ENCODE results near the gene MYO3A.
"Not testable (repeated sequence)": the region's sequence is repeated elsewhere in the genome, so short reads cannot be mapped to it uniquely, and the experiment has no call there.

The MYO3A gene

DNA sequence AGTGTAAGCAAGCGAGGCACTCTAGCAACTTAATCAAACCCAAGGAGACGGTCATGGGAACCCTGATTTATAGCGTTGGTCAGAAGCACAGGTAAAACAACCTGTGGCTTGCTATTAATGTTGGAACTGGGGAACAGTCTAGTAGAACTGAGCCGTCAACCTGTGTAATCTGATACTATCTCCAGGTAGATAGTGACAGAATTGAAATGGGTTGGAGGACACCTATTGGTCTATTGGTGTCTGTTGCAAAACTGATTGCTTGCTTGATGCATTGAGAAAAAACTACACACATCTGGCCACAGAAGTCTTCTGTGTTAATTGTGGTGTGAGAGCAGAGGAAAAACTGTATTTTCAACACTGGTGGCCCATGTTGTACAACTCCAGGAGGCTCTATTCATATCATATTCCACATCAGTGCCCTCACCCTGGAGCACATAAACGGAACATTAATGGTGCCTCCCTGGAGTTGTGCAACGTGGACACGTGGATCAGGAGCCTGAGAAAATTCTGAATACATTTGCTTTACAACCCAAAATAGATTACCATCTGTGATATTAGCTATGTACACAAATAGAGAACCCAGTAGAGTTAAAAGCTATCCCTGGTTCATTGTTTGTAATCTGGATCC is 112.2 kb downstream of the MYO3A start:
- POLR2A ChIA-PET, result no interaction called here
- TF ChIP-seq, protein P1, sequence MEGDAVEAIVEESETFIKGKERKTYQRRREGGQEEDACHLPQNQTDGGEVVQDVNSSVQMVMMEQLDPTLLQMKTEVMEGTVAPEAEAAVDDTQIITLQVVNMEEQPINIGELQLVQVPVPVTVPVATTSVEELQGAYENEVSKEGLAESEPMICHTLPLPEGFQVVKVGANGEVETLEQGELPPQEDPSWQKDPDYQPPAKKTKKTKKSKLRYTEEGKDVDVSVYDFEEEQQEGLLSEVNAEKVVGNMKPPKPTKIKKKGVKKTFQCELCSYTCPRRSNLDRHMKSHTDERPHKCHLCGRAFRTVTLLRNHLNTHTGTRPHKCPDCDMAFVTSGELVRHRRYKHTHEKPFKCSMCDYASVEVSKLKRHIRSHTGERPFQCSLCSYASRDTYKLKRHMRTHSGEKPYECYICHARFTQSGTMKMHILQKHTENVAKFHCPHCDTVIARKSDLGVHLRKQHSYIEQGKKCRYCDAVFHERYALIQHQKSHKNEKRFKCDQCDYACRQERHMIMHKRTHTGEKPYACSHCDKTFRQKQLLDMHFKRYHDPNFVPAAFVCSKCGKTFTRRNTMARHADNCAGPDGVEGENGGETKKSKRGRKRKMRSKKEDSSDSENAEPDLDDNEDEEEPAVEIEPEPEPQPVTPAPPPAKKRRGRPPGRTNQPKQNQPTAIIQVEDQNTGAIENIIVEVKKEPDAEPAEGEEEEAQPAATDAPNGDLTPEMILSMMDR (IDR thresholded peaks at IDR 0.05; ENCODE audit: insufficient read depth, low read length, missing control alignments), result no peak
- H3K4me3 ChIP-seq (ENCODE audit: low read depth, low read length), result no peak overlapping the region
- CTCF ChIA-PET, result no interaction called here
- DNase-seq (ENCODE audit: low read depth, low spot score), result no peak

GRCh38 chr10:26048756-26049155 is 114.7 kb downstream of the MYO3A start:
- ChIA-PET POLR2A (no interaction called here), CTCF (no interaction called here)
- DNase-seq (ENCODE audit: low read depth, low spot score), result no peak
- TF ChIP-seq, protein P1 (IDR thresholded peaks at IDR 0.05; ENCODE audit: insufficient read depth, low read length, missing control alignments), result no peak
- no peak overlapping the region for H3K4me3 ChIP-seq (ENCODE audit: low read depth, low read length)

- H3K4me3 ChIP-seq (ENCODE audit: low read depth, low read length), result no peak overlapping the region
- POLR2A ChIA-PET, result no interaction called here
- CTCF ChIA-PET, result no interaction called here
- TF ChIP-seq, protein P1 (IDR thresholded peaks at IDR 0.05; ENCODE audit: insufficient read depth, low read length, missing control alignments), result no peak
- DNase-seq (ENCODE audit: low read depth, low spot score), result no peak
Observed at GRCh38 chr10:26052326-26052725, 118.3 kb downstream of the MYO3A start.

- H3K4me3 ChIP-seq (ENCODE audit: low read depth, low read length), result no peak overlapping the region
- ChIA-PET POLR2A (no interaction called here), CTCF (no interaction called here)
- no peak for DNase-seq (ENCODE audit: low read depth, low spot score)
- TF ChIP-seq, protein P1 (IDR thresholded peaks at IDR 0.05; ENCODE audit: insufficient read depth, low read length, missing control alignments), result no peak
Observed at GRCh38 chr10:26057466-26057865, 123.4 kb downstream of the MYO3A start.

DNA sequence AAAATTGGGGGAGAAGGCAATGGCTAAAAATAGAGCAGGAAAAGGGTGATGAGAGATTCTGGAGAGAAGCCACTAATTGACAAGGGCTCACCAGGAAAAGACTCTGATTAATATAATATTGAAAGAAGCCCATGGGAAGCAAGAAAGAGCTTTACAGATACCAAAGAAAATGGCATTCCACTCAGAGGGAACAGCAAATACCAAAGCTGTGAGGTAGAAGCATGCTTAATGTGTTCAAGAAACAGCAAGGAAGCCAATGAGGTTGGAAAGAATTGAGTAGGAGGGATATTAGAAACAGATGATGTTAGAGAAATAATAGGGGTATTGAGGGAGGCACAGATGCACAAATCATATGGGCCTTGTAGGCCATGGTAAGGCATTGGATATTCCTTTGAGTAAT is 130.1 kb downstream of the MYO3A start:
- ChIA-PET CTCF (no interaction called here), POLR2A (no interaction called here)
- H3K4me3 ChIP-seq (ENCODE audit: low read depth, low read length), result no peak overlapping the region
- no peak for DNase-seq (ENCODE audit: low read depth, low spot score)
- TF ChIP-seq, protein P1 (IDR thresholded peaks at IDR 0.05; ENCODE audit: insufficient read depth, low read length, missing control alignments), result no peak

DNA sequence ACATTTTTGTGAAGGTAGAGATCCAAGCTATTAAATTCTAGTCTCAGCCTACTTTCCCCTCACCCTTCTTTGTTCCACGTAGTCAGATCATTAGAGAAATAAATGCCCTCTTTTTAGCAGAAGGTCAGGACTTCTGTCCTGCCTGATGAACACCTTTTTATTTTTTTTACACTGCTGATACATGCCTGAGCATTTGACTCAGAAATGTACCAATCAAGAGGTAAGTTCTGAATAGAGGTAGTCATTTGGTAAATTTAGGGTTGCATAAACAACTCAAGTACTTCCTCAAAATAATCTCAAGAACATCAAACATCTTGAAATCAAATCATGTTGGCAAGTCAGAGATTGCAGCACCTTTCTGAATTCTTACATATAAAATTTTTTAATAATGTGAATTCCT is 133.7 kb downstream of the MYO3A start:
- ChIA-PET CTCF (no interaction called here), POLR2A (no interaction called here)
- TF ChIP-seq, protein P1 (IDR thresholded peaks at IDR 0.05; ENCODE audit: insufficient read depth, low read length, missing control alignments), result no peak
- DNase-seq (ENCODE audit: low read depth, low spot score), result no peak
- no peak overlapping the region for H3K4me3 ChIP-seq (ENCODE audit: low read depth, low read length)

DNA sequence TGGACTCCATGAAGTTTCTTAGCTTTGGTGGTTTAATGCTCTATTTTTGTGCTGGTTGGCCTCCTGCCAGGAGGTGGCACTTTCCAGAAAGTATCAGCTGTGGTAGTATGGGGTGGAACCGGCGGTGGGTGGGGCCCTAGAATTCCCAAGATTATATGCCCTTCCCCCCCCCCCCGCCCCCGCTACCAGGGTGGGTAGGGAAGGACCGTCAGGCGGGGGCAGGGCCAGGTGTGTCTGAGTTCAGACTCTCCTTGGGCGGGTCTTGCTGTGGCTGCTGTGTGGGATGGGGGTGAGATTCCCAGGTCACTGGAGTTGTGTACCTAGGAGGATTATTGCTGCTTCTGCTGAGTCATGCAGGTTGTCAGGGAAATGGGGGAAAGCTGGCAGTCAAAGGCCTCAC is 146.9 kb downstream of the MYO3A start:
- H3K4me3 ChIP-seq (ENCODE audit: low read depth, low read length); DNase-seq (ENCODE audit: low read depth, low spot score); POLR2A ChIA-PET; CTCF ChIA-PET: not testable (repeated sequence)
